SK-N-MC (cell line): ENCODE measurements around the gene HPSE.
"Not testable (repeated sequence)": the region's sequence is repeated elsewhere in the genome, so short reads cannot be mapped to it uniquely, and the experiment has no call there.

Experiments used
- DNase-seq: peaks from one replicate; pipeline ENCODE4 v3.0.0-alpha.2; 2011; ENCODE audit warnings: low read depth, low spot score
- H3K27ac ChIP-seq: fragments of 200-600 bp; sonication (generic); 2 replicates; pipeline ENCODE4 v1.5.1; 2016; ENCODE audit warnings: mixed run types
- H3K36me3 ChIP-seq: fragments of 200-600 bp; sonication (generic); 2 replicates; pipeline ENCODE4 v1.6.1; 2017; ENCODE audit warnings: antibody characterized with exemption, low read length, mixed read lengths; ENCODE audit not compliant: insufficient read depth
- H3K4me3 ChIP-seq: fragments of 200-600 bp; sonication (generic); 2 replicates; pipeline ENCODE4 v1.5.1; 2016
- H3K9ac ChIP-seq: fragments of 200-600 bp; sonication (generic); 2 replicates; pipeline ENCODE4 v1.8.0; 2017; ENCODE audit warnings: mixed run types, mixed read lengths; ENCODE audit not compliant: insufficient read length
- H3K9me3 ChIP-seq: fragments of 200-600 bp; sonication (generic); 2 replicates; pipeline ENCODE4 v1.6.1; 2017; ENCODE audit warnings: low read depth, mild to moderate bottlenecking, antibody characterized with exemption, low read length, moderate library complexity, mixed read lengths
- EZH2 ChIP-seq: fragments of 200-600 bp; sonication (generic); IDR thresholded peaks from one replicate; pipeline ENCODE4 v1.6.1; 2017; ENCODE audit warnings: antibody characterized with exemption
- FOXP2 ChIP-seq: optimal IDR thresholded peaks from 2 replicates; pipeline ENCODE3; 2011; ENCODE audit warnings: mild to moderate bottlenecking, moderate library complexity; ENCODE audit not compliant: insufficient read depth; ENCODE audit errors: extremely low read length, control extremely low read depth
- POLR2AphosphoS5 ChIP-seq: IDR thresholded peaks from 2 replicates; pipeline ENCODE4 v1.6.1; 2012; ENCODE audit warnings: mild to moderate bottlenecking, low read depth, low read length, borderline replicate concordance

HPSE gene

GRCh38 chr4:83297548-83298260 is 36.9 kb downstream of the HPSE start:
- Histone ChIP-seq H3K4me3 (no peak overlapping the region), H3K9ac (no peak overlapping the region), H3K9me3 (no peaks in the 10 kb centered on the region), H3K36me3 (no peaks in the 10 kb centered on the region), H3K27ac (no peak overlapping the region)
- TF ChIP-seq FOXP2 (no peak), POLR2AphosphoS5 (no peak), EZH2 (no peak)
- no peak for DNase-seq

- H3K9me3 ChIP-seq: no peaks in the 10 kb centered on the region
- DNase-seq: no peak
- H3K4me3 ChIP-seq: no peak overlapping the region
- no peaks in the 10 kb centered on the region for H3K36me3 ChIP-seq
- TF ChIP-seq EZH2 (no peak), POLR2AphosphoS5 (no peak), FOXP2 (no peak)
- H3K9ac ChIP-seq: no peak overlapping the region
- no peak overlapping the region for H3K27ac ChIP-seq
Measured at GRCh38 chr4:83293305-83294046, 41.2 kb downstream of the HPSE start.

- not testable (repeated sequence) for H3K36me3 ChIP-seq, H3K9me3 ChIP-seq, H3K4me3 ChIP-seq, H3K27ac ChIP-seq, DNase-seq, H3K9ac ChIP-seq
Measured at GRCh38 chr4:83290059-83290774, 44.4 kb downstream of the HPSE start.

GRCh38 chr4:83288381-83288780 is 46.3 kb downstream of the HPSE start:
- H3K4me3 ChIP-seq, H3K9me3 ChIP-seq, H3K36me3 ChIP-seq, DNase-seq, H3K27ac ChIP-seq, H3K9ac ChIP-seq: not testable (repeated sequence)

GRCh38 chr4:83285055-83285407 is 49.6 kb downstream of the HPSE start:
- Histone ChIP-seq H3K4me3 (peak overlapping the region; percentile 93), H3K9ac (peak overlapping the region; percentile 86), H3K9me3 (no peaks in the 10 kb centered on the region), H3K36me3 (no peaks in the 10 kb centered on the region), H3K27ac (peak overlapping the region; percentile 71)
- TF ChIP-seq POLR2AphosphoS5 (no peak), EZH2 (no peak), FOXP2 (no peak)
- DNase-seq: no peak

GRCh38 chr4:83284193-83285054 is 50.2 kb downstream of the HPSE start, which contains the start of gene COQ2:
TSS of gene COQ2 (minus strand) at chr4:83284798. CDS start at chr4:83284764, 34 bp downstream.
- peak; percentile 94 for TF ChIP-seq POLR2AphosphoS5
- TF ChIP-seq FOXP2: no peak
- no peak for TF ChIP-seq EZH2
- peak within 1 kb of the TSS; percentile 86 for H3K9ac ChIP-seq
- H3K4me3 ChIP-seq: peak within 1 kb of the TSS; percentile 93
- peak within 1 kb of the TSS; percentile 71 for H3K27ac ChIP-seq
- no peaks in the 10 kb centered on the region for H3K36me3 ChIP-seq
- H3K9me3 ChIP-seq: no peaks in the 10 kb centered on the region
- DNase-seq: peak; percentile 50

GRCh38 chr4:83283181-83283580 is 51.5 kb downstream of the HPSE start:
- Histone ChIP-seq H3K9me3 (no peaks in the 10 kb centered on the region), H3K36me3 (peaks cover 8% of the 10 kb centered on the region), H3K9ac (peak overlapping the region; percentile 86), H3K27ac (no peak overlapping the region), H3K4me3 (peak overlapping the region; percentile 93)
- DNase-seq: no peak
- no peak for TF ChIP-seq FOXP2
- TF ChIP-seq POLR2AphosphoS5: no peak
- TF ChIP-seq EZH2: no peak

GRCh38 chr4:83282049-83282535 is 52.6 kb downstream of the HPSE start:
- Histone ChIP-seq H3K9me3 (no peaks in the 10 kb centered on the region), H3K36me3 (peaks cover 14% of the 10 kb centered on the region), H3K9ac (peak overlapping the region; percentile 39), H3K4me3 (peak overlapping the region; percentile 45), H3K27ac (no peak overlapping the region)
- TF ChIP-seq EZH2 (no peak), POLR2AphosphoS5 (no peak), FOXP2 (no peak)
- peak; percentile 51 for DNase-seq
